A673 (cell line): ENCODE data around the gene GDPD3. TPM values are rescaled to one million over a fixed set of nuclear protein-coding genes. Genes with fewer than 3 reads are reported as not detected.
A peak's percentile ranks its signal among the peaks of the same experiment; 100 is the strongest.

Experiments used
- BruUV-seq: library from RNA; stranded (reverse); fragments of 400-500 nt; replicated peaks from 2 replicates; lab custom pipeline; 2021; lab: Mats Ljungman, UMichigan
- CTCF ChIA-PET: fragments of 300-600 bp; sonication (Branson Sonifier 250); formaldehyde crosslinking; loops from one replicate; lab custom pipeline; 2022; ENCODE audit warnings: antibody characterized with exemption; lab: Charles Lee
- POLR2A ChIA-PET: fragments of 300-600 bp; sonication (Branson Sonifier 250); formaldehyde crosslinking; loops from one replicate; lab custom pipeline; 2022; ENCODE audit warnings: antibody characterized with exemption; ENCODE audit not compliant: low non-redundant PET; lab: Charles Lee
- DNase-seq: peaks from one replicate; pipeline ENCODE4 v3.0.0-alpha.2; 2015; ENCODE audit warnings: low spot score
- H3K27ac ChIP-seq: fragments of 200-600 bp; sonication (generic); 2 replicates; pipeline ENCODE4 v1.5.1; 2016; ENCODE audit warnings: mixed run types, low read depth, mild to moderate bottlenecking, mixed read lengths, antibody characterized with exemption, low read length; ENCODE audit not compliant: poor library complexity, severe bottlenecking
- H3K27me3 ChIP-seq: fragments of 200-600 bp; sonication (generic); replicated peaks from 2 replicates; pipeline ENCODE4 v1.6.1; 2017; ENCODE audit warnings: mixed run types, low read depth, mild to moderate bottlenecking, mixed read lengths, antibody characterized with exemption, low read length; ENCODE audit not compliant: insufficient read depth, poor library complexity
- H3K36me3 ChIP-seq: fragments of 200-600 bp; sonication (generic); 2 replicates; pipeline ENCODE4 v1.6.1; 2016; ENCODE audit warnings: mixed run types, mild to moderate bottlenecking, mixed read lengths, antibody characterized with exemption, low read length; ENCODE audit not compliant: insufficient read depth, poor library complexity, severe bottlenecking
- H3K4me1 ChIP-seq: fragments of 200-600 bp; sonication (generic); 2 replicates; pipeline ENCODE4 v1.6.1; 2017; ENCODE audit warnings: mixed run types, mild to moderate bottlenecking, mixed read lengths, antibody characterized with exemption, low read length; ENCODE audit not compliant: insufficient read depth, poor library complexity, severe bottlenecking
- H3K4me3 ChIP-seq: fragments of 200-600 bp; sonication (generic); 2 replicates; pipeline ENCODE4 v1.5.1; 2016; ENCODE audit warnings: low read depth, mixed run types, mild to moderate bottlenecking, mixed read lengths, low read length; ENCODE audit not compliant: poor library complexity, severe bottlenecking
- H3K9me3 ChIP-seq: fragments of 200-600 bp; sonication (generic); 2 replicates; pipeline ENCODE4 v1.6.1; 2016; ENCODE audit warnings: mixed run types, low read depth, mild to moderate bottlenecking, mixed read lengths, antibody characterized with exemption, low read length; ENCODE audit not compliant: poor library complexity, severe bottlenecking
- EZH2 ChIP-seq: fragments of 200-600 bp; sonication (generic); IDR thresholded peaks from 2 replicates; pipeline ENCODE4 v1.6.1; 2017; ENCODE audit warnings: borderline replicate concordance, low read depth, mild to moderate bottlenecking, mixed read lengths, antibody characterized with exemption, low read length; ENCODE audit not compliant: poor library complexity, severe bottlenecking
- intact Hi-C: fragments of 100-400 bp; cut with micrococcal nuclease; formaldehyde crosslinking; loops from one replicate; pipeline ENCODE4 v1.10.0; 2022; ENCODE audit not compliant: unreplicated experiment
- total RNA-seq: library from RNA; stranded (reverse); gene quantifications from 2 replicates; pipeline ENCODE4 v1.2.3, GENCODE V29; 2021
- TF ChIP-seq, protein P1 (sequence below): fragments of 300-800, 200-600 bp; sonication (generic); conservative IDR thresholded peaks from 2 replicates; pipeline ENCODE4 v1.5.1; 2017; ENCODE audit warnings: low read depth, mild to moderate bottlenecking, antibody characterized with exemption, low read length, moderate library complexity, mixed read lengths

Gene GDPD3
- total RNA-seq, 1 experiment from 2014 or later: 2.5 TPM

DNA sequence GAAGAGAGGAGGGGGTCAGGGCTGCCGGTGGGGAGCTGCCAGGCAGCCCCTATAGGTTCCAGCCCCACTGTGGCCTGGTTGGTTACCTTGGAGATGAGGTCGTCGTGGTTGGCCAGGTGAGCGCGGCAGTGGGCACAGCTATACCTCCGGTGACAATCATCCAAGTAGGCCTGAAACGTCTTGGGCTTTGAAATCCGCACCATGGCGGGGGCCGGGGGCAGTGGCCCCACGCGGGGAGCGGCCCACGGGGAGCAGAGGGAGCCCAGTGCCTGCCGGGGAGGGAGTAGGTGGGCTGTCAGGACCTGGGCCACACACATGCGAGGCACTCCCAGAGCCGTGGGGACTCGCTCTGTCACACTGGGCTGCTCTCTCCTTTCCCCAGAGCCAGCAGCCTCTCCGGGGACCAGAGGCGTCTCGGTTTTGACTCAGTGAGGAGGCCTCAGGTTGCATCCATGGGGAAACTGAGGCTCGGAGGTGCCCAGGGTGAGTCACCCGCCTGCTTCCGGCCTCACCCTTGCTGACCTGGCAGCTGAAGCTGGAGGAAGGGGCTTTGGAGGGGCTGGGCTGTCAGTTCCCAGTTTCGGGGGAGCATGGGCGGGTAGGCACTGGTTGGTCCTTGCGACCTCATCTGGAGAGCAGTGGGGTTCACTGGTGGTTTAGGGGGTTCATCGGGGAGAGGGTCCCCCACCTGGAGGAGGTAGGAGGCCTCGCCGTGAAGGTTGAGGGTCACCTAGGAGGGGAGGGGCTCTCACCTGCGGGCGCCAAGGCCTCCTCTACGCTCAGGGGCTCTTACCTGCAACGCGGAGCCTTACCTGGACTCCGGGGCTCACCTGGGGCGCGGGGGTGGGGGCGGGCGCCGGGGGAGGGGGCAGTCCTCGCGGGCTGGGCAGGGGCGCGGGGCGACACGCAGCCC, 17.9 kb downstream of the GDPD3 start:
- no TSS peak for BruUV-seq

DNA sequence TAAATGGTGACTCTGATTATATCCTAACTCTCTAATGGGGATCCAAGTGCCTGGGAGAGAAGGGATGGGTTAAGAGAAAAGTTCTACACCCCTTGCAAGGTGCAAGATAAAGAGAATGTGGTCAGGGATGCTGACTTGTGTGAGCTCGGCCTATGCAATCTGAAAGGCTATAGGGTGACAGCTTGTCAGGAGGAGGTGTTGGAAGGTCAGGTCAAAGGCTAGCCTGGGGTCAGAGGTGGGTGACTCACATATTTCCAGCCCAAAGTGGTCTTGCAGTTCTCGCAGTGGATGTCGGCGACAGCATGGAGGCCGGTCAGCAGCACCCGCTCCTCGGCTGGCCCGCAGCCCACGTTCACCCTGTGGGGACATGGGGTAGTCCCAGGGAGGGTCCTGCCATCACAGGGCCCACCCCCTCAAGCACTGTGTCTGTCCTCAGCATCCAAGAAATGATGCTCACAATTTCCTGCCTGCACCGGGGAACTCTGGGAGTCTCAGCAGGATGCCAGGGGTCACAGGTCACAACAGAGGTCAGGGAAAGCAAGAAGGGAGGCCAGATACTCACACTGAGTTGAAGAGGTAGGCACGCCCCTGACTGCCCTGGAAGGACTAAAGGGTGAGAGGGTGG, 18.7 kb downstream of the GDPD3 start:
- H3K27ac ChIP-seq: no peak overlapping the region
- no peak overlapping the region for H3K4me3 ChIP-seq
- H3K36me3 ChIP-seq: no peaks in the 10 kb centered on the region
- POLR2A ChIA-PET: no interaction called here
- H3K27me3 ChIP-seq: no peaks in the 10 kb centered on the region
- intact Hi-C loops: no loop called here
- peaks cover 19% of the 10 kb centered on the region for H3K9me3 ChIP-seq
- CTCF ChIA-PET: no interaction called here
- no peak for DNase-seq
- TF ChIP-seq EZH2: no peak
- TF ChIP-seq, protein P1, sequence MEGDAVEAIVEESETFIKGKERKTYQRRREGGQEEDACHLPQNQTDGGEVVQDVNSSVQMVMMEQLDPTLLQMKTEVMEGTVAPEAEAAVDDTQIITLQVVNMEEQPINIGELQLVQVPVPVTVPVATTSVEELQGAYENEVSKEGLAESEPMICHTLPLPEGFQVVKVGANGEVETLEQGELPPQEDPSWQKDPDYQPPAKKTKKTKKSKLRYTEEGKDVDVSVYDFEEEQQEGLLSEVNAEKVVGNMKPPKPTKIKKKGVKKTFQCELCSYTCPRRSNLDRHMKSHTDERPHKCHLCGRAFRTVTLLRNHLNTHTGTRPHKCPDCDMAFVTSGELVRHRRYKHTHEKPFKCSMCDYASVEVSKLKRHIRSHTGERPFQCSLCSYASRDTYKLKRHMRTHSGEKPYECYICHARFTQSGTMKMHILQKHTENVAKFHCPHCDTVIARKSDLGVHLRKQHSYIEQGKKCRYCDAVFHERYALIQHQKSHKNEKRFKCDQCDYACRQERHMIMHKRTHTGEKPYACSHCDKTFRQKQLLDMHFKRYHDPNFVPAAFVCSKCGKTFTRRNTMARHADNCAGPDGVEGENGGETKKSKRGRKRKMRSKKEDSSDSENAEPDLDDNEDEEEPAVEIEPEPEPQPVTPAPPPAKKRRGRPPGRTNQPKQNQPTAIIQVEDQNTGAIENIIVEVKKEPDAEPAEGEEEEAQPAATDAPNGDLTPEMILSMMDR: no peak
- peaks cover 18% of the 10 kb centered on the region for H3K4me1 ChIP-seq
- BruUV-seq: no TSS peak

More for the DNA sequence above, 17.9 kb downstream of the GDPD3 start:
- Histone ChIP-seq H3K27ac (no peak overlapping the region), H3K27me3 (no peaks in the 10 kb centered on the region), H3K4me1 (peaks cover 18% of the 10 kb centered on the region), H3K4me3 (peak overlapping the region; percentile 38), H3K9me3 (peaks cover 19% of the 10 kb centered on the region), H3K36me3 (no peaks in the 10 kb centered on the region)
- intact Hi-C loops: no loop called here
- TF ChIP-seq EZH2: no peak
- TF ChIP-seq, protein P1: no peak
- DNase-seq: no peak
- ChIA-PET CTCF (interaction anchor here (0.5 kb wide), 1 partner anchor 64 kb away, joined by 3 read pairs; no protein-coding TSS in a partner anchor), POLR2A (no interaction called here)

DNA sequence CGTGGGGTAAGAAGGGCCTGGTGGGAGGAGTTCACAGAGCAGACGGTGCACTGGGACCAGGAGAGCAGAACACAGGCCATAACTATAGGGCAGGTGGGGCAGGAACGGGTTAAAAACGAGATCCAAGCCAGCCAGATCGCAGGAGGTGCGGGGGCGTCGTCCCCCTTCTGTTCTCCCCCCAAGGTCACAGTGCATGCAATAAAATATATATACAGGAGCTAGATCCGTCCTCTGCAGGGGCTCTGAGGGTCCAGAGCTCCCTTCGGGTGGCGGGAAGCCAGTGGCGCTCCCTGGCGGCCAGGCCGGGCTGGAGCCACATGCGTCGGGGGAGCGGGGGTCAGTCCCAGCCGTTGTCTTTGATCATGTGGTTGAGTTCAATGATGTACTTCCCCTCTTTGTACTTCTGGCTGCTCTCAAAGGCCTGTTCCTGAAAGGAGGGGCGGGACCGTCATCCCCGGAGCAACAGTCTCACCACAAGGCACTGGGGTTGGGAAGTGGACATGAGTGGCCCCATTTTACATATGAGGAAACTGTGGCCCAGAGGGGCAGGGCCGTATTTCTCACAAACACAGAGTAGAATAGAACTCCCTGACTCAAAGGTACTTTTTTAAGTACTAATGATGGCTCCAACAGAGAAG, 20.8 kb downstream of the GDPD3 start:
- TF ChIP-seq, protein P1: peak; percentile 75
- no peak for TF ChIP-seq EZH2
- Histone ChIP-seq H3K36me3 (no peaks in the 10 kb centered on the region), H3K27ac (peak overlapping the region; percentile 58), H3K4me1 (peaks cover 18% of the 10 kb centered on the region), H3K4me3 (peak overlapping the region; percentile 56), H3K9me3 (peaks cover 11% of the 10 kb centered on the region), H3K27me3 (no peaks in the 10 kb centered on the region)
- no TSS peak for BruUV-seq
- DNase-seq: peak; percentile 81
- CTCF ChIA-PET: interaction anchor here (0.6 to 1.3 kb wide), 8 partner anchors 28 to 1080 kb away, joined by 3 to 6 read pairs (median 5); partner anchors contain the start of gene ZNF48
- intact Hi-C loops: no loop called here
- POLR2A ChIA-PET: no interaction called here
